ENCODE results near the gene ADAMTS16.

ADAMTS16 gene

DNA sequence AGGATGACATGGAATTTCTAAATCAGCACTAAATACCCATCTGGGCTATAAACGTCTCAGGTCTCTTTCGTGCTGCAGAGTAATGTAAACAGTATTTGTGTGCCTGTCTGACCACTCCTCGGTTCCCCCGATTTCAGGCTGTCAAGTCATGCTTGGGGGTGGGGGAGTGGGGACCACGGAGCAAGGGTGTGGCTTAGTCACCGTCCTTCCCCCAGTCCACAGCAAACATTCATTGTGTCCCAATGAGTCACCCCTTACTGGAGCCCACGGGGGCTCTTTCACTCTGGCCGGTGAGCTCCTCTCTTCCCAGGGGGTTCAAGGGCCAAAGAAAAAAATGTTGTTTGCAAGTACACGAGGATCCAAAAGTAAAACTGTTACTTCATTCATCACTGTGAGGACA, 210.0 kb downstream of the ADAMTS16 start:
- peak; percentile 80 for DNase-seq

DNA sequence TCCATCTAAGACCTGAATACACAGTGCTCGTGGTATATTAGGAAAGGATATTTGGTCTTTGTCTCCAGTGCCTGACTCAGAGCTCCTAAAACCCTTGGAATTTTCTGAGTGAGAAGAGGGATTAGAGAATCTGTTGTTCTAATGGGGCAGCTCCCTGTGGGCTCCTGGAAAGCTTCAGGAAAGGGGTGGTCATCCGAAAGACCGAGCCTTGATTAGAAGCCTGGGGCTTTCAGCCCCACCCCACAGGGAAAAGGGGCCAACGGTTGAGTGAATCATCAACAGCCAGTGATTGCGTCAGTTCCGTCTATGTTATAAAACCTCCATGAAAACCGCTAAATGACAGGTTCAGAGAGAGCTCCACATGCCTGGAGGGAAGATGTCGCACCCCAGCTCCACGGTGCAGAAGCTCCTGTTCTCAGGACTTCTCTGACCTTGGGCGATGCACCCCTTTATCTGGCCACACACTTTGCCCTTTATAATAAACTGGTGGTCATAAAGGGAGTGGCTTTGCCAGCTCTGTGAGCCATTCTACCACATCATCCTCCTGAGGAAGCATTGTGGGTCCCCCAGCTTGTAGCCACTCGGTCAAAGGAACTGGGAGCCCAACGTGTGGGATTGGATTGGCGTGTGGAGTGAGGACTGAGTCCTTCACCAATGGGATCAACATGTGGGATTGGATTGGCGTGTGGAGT, 211.3 kb downstream of the ADAMTS16 start:
- peak; percentile 93 for DNase-seq

DNA sequence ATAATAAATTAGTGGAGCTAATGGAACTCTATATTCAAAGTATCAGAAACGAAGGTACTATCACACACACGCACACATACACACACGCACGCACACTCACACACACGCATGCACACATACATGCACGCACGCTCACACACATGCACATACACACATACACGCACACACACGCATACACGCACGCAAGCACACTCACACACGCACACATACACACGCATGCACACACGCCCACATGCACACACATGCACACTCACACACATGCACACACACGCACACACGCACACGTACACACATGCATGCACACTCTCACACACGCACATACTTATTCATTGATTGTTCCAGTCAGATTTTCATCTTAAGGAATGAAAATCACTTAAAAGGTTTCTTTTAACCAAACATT, 212.5 kb downstream of the ADAMTS16 start:
- no peak for DNase-seq

DNA sequence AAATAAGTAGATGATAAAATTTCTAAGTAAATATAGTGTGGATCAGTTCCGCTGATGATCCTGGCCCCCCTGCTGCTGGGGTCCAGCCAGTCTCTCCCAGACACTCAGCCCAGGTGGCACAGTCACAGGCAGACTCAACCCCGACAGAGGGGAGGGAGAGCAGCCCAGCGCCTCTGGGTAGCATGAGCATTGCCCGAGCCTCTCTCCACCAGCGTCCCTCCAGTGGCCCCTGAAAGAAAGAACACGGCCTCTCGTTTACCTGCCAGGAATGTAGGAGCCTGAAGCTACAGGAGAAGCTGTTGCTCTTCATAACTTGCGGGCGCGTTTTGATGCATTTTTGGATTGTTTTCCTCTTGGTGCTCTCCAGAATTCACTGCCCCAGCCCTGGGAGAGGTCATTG, 213.6 kb downstream of the ADAMTS16 start:
- no peak for DNase-seq

DNA sequence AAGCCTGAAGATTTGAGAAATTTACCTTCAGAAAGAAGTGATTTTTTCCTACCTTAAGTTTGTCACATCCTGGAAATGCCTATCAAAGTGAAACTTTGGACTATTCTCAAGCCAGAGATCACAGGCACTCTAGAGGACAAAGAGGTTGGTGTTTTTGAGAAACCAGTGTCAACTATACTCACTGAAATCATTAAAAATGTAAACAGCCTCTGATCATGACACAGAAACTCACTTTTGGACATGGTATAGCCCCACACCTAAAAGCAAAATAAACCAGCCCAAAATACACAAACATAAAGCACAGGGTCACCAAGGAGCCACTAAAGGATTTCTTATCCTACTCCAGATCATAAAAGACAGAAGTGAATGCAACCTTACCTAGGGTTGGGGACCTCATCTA, 216.6 kb downstream of the ADAMTS16 start:
- DNase-seq, result no peak

DNA sequence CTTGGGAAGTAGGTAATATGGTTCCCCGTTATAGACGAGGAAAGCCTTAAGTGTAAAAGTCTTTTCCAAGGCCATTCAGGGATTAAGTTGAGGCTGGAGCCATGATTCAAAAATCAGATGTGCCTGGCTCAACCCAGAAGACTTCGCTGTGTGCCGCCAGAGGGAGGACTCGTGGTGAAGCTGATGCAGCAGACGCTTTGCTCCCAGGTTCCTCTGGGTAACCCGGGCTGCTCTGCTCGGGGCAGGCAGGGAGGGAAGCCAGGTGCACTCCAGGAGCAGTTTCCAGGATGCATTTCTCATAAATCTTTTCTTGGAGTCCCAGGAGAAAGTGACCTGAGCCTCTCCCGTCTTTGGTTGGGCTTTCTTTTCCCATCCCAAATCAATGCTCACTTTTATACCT, 219.5 kb downstream of the ADAMTS16 start:
- no peak for DNase-seq

DNA sequence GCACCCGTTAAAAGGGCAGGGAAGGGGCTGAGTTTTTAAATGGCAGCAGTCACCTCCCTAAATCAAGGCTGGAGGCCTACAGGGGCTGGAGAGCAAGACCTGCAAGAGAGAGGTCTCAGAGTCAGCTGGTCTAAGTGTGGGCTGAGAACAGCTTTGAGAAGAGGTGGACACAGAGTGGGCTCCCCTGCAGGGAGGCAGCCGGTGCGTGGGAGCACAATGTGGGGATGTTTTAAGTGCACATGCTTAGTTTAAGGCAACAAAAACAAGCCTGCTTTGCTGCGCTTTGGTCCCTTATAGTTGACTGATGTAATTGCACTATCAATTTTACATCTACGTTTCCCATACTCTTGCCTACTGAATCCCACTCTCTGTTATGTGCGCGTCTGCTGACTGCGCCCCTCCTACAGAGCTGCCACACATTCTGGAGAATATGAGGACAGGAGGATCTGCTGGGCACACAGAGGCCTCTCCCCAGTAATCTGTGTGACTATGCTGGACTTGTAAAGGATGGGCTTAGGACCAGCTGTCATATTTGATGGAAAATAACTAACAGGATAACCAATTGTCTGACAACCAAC, 220.3 kb downstream of the ADAMTS16 start:
- DNase-seq, result no peak

DNA sequence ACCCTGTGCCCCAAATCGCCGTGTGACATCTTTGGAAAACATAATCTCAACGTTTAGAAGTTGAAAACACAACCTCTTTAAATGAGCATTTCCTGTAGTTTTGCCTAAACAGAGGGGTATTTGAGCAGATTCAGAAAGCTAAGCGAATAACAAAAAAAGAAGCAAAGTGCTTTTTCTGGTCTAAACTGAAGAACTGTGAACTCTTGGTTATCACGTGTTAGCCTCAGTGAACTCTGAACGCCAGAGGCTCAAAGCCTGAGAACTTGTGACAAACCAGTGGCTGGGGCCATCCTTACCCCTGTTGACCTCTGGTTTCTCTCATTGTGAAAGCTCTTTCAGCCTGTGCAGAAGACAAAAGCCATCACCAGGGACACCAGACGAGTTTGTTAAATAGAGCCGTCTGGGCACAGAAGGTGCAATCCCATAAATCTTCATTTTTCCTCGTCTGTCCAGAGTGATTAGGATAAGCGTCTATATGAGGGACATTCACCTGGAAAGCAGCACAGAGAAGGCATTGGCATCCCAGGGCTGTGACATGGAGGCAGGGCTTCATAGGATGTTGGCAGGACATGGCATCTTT, 220.9 kb downstream of the ADAMTS16 start:
- no peak for DNase-seq

DNA sequence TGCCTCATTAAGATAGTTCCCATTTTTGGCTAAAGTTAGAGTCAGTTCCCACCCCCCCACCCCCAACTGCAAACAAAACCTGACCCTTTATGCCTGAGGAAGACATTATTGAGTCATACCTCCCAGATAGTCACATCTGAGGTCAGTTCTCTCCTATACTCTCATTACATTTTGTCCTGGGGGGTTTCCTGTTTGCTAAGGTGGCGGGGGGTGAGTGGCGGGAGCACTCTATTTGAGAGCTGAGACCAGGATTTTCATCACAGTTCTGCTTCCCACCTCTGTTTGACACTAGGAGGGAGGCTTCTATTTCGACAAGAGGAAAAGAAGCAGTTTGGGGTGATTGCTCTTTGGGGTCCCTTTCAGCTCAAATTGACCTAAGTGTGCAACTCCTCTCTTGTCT, 222.9 kb downstream of the ADAMTS16 start:
- DNase-seq, result no peak

DNA sequence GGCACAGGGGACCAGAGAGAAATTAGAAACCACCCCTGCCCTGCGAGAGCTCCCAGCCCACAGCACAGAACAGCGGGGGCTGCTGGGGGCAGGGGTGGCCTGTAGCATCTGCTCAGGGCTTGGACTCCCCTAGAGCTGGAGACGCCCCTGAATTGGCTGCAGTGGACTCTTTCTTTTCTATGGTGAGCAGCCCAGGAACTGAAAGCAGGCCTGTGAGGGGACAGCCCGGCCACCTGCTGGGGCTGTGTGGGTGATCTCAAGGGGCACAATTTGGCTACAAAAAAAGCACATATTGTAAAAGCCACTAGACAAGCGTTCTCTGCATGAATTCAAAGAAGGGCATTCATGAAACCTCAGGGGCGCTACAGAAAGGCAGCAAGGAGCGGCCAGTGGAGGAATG, 224.8 kb downstream of the ADAMTS16 start:
- DNase-seq, result no peak

DNA sequence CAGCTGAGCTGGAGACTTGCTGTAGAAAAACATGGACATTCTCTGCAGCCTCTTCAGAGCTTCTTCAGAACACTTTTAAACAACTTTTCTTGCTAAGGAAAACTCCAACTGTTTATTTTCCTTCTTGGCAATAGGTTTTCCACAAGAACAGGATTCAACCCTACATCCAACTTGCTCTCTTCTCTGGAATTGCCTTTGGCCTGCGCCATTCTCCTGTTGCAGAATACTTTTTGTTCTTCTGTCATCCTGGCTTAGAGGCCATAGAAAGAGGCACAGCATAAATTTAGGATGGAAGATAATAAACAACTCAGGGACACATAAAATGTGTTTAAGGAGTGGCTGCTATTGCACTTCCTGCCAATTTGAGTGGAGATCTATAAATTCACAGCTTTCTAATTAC, 227.6 kb downstream of the ADAMTS16 start:
- DNase-seq, result no peak

DNA sequence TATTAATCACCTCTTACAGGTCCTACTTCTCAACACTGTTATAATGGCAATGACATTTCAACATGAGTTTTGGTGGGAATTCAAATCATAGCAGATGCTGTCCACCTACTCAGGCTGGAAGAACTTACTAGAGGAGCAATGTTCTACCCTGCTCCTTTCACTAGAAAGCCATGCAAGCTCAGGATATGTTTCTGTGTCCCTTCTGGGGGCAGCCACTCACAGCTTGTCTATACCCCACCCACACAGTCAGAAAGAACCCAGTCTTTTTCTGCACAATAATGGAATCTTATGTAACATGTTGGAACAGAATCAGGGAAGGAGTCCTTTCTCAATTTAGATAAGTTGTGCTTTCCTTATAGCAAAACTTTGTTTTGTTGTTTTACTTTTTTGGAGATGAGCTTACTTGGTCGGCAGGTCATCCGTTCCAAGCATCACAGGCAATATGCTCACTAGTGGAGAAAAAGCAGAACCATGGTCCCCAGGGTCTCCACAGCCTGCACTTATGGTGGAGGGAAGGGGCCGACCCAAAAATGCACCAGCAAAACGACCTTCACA, 229.0 kb downstream of the ADAMTS16 start:
- no peak for DNase-seq
